K562 (cell line): ENCODE measurements around the gene TMSB15A. TPM values are rescaled to one million over a fixed set of nuclear protein-coding genes. Genes with fewer than 3 reads are reported as not detected.
"Not testable (repeated sequence)": the region's sequence is repeated elsewhere in the genome, so short reads cannot be mapped to it uniquely, and the experiment has no call there.

Source experiments
- ATAC-seq: fragments of 200-7000 bp; cut with Tn5 transposase; 3 replicates; pipeline ENCODE4 v1.9.1; 2020; ENCODE audit warnings: moderate library complexity
- BruUV-seq: library from RNA; stranded (reverse); fragments of 400-500 nt; replicated peaks from 2 replicates; lab custom pipeline; 2021; lab: Mats Ljungman, UMichigan
- CTCF ChIA-PET: fragments of 300-600 bp; formaldehyde crosslinking; extraction: SDS; loops from one replicate; lab custom pipeline; 2021; ENCODE audit warnings: low intra/inter-chr PET ratio; lab: Yijun Ruan, JAX
- POLR2A ChIA-PET: fragments of 300-600, 350-650 bp; sonication (Branson Sonifier 250); formaldehyde crosslinking; extraction: SDS; loops from one replicate; lab custom pipeline; 2021; ENCODE audit warnings: antibody characterized with exemption, inconsistent platforms; lab: Yijun Ruan, JAX
- DNase-seq, 4 experiments: peaks; one replicate each; pipeline versions ENCODE4 v3.0.0 to v3.0.0-alpha.2; 2011 to 2018; ENCODE audit warnings: low spot score in 3 of 4, mixed read lengths in 3 of 4; ENCODE audit errors: extremely low read depth in 1 of 4
- FAIRE-seq: peaks from 2 replicates; lab custom pipeline; 2011; peaks lifted over from hg19 to GRCh38; lab: Jason Lieb, UNC
- H2AFZ ChIP-seq: 2 replicates; pipeline ENCODE4 v1.6.0; 2011; ENCODE audit warnings: low read depth, low read length, control low read depth, inconsistent platforms
- H3K27ac ChIP-seq: fragments of 200-600 bp; 3 replicates; pipeline ENCODE4 v1.8.0; 2011; ENCODE audit warnings: low read depth, mild to moderate bottlenecking, control low read depth, inconsistent platforms, low read length, moderate library complexity, mixed read lengths; ENCODE audit errors: extremely low read depth
- H3K27me3 ChIP-seq, 2 experiments: fragments of 300-600 bp in 1 of 2; 2 replicates in 1 of 2; 3 replicates in 1 of 2; pipeline versions ENCODE4 v1.6.0 to v1.8.0; 2011; ENCODE audit warnings: inconsistent platforms in 2 of 2, low read length in 2 of 2, mild to moderate bottlenecking in 1 of 2, mixed read lengths in 1 of 2, moderate library complexity in 1 of 2; ENCODE audit not compliant: control insufficient read depth in 2 of 2, insufficient read depth in 2 of 2
- H3K36me3 ChIP-seq: fragments of 300-600 bp; 3 replicates; pipeline ENCODE4 v1.8.0; 2011; ENCODE audit warnings: mild to moderate bottlenecking, low read length, inconsistent platforms; ENCODE audit not compliant: control insufficient read depth, insufficient read depth
- H3K4me1 ChIP-seq, 2 experiments: fragments of 200-600 bp in 1 of 2; replicated peaks in 1 of 2; 2 replicates in 1 of 2; 3 replicates in 1 of 2; pipeline versions ENCODE4 v1.5.1 to v1.8.0; 2011; ENCODE audit warnings: inconsistent platforms in 2 of 2, low read length in 2 of 2, mild to moderate bottlenecking in 1 of 2, mixed read lengths in 1 of 2, moderate library complexity in 1 of 2; ENCODE audit not compliant: control insufficient read depth in 2 of 2, insufficient read depth in 2 of 2
- H3K4me2 ChIP-seq: 2 replicates; pipeline ENCODE4 v1.6.1; 2011; ENCODE audit warnings: low read length, control low read depth, inconsistent platforms, mixed read lengths; ENCODE audit not compliant: insufficient read depth
- H3K4me3 ChIP-seq: fragments of 200-600 bp; sonication (generic), shearing (Covaris generic); 2 replicates; pipeline ENCODE4 v1.5.1; 2016; ENCODE audit warnings: control low read depth, inconsistent platforms
- H3K79me2 ChIP-seq: fragments of 200-600 bp; 3 replicates; pipeline ENCODE4 v1.8.0; 2011; ENCODE audit warnings: low read length, inconsistent platforms; ENCODE audit not compliant: control insufficient read depth, insufficient read depth
- H3K9ac ChIP-seq, 2 experiments: 2 replicates each; pipeline versions ENCODE4 v1.6.0 to v1.6.1; 2011; ENCODE audit warnings: low read depth in 2 of 2, low read length in 2 of 2, control low read depth in 1 of 2, inconsistent platforms in 1 of 2, mild to moderate bottlenecking in 1 of 2, mixed read lengths in 1 of 2; ENCODE audit not compliant: insufficient read depth in 1 of 2
- H3K9me1 ChIP-seq: one replicate; pipeline ENCODE4 v1.6.0; 2011; ENCODE audit warnings: inconsistent platforms, mild to moderate bottlenecking, low read length, moderate library complexity; ENCODE audit not compliant: control insufficient read depth, insufficient read depth
- H3K9me3 ChIP-seq: replicated peaks from 2 replicates; pipeline ENCODE4 v1.5.1; 2011; ENCODE audit warnings: low read depth, low read length, inconsistent platforms; ENCODE audit not compliant: control insufficient read depth, insufficient read depth
- H4K20me1 ChIP-seq: replicated peaks from 2 replicates; pipeline ENCODE4 v1.6.1; 2011; ENCODE audit warnings: low read length, inconsistent platforms, mixed read lengths; ENCODE audit not compliant: control insufficient read depth, insufficient read depth
- GATAD2B ChIP-seq: fragments of 450-650 bp; IDR thresholded peaks from 2 replicates; pipeline ENCODE4 v1.6.1; 2017; ENCODE audit warnings: mild to moderate bottlenecking, borderline replicate concordance
- HNRNPK ChIP-seq: fragments of 200-400 bp; formaldehyde crosslinking; IDR thresholded peaks from one replicate; pipeline ENCODE4 v1.6.1; 2018; ENCODE audit warnings: mild to moderate bottlenecking, low read depth, low read length; ENCODE audit not compliant: poor library complexity, severe bottlenecking
- NFE2 ChIP-seq: IDR thresholded peaks from 2 replicates; pipeline ENCODE4 v1.6.1; 2014; ENCODE audit warnings: antibody characterized with exemption, low read depth
- RBM39 ChIP-seq: fragments of 200-400 bp; formaldehyde crosslinking; optimal IDR thresholded peaks from 2 replicates; pipeline ENCODE3; 2018; ENCODE audit warnings: low read depth, low read length
- SP2 ChIP-seq: IDR thresholded peaks from 2 replicates; pipeline ENCODE4 v1.6.1; 2011; ENCODE audit warnings: mild to moderate bottlenecking, low read depth, low read length, moderate library complexity; ENCODE audit not compliant: poor library complexity, severe bottlenecking; ENCODE audit errors: extremely low read depth
- ZNF146 ChIP-seq: IDR thresholded peaks from one replicate; pipeline ENCODE4 v1.6.1; 2018; ENCODE audit warnings: missing compliant biosample characterization; ENCODE audit not compliant: unreplicated experiment
- ZNF589 ChIP-seq: fragments of 200-800 bp; sonication (Bioruptor generic); IDR thresholded peaks from 2 replicates; pipeline ENCODE4 v1.6.1; 2016; ENCODE audit warnings: low read depth, missing genetic modification characterization, missing compliant biosample characterization
- WGBS: fragments of 100-300 bp; shearing (Covaris generic); methylation state at CpG from one replicate; pipeline ENCODE4 v1.1.6; 2016; ENCODE audit warnings: low coverage, mixed read lengths; ENCODE audit not compliant: insufficient coverage; ENCODE audit errors: missing lambda C conversion rate; 5-methylcytosine and 5-hydroxymethylcytosine counted together
- in situ Hi-C: fragments of 300-500 bp; cut with MboI; formaldehyde crosslinking; loops from 4 replicates; pipeline ENCODE4 v1.15.0; 2018; ENCODE audit warnings: inconsistent platforms, mixed read lengths
- intact Hi-C: fragments of 100-400 bp; cut with micrococcal nuclease; formaldehyde crosslinking; loops from 2 replicates; pipeline ENCODE4 v1.14.2; 2022
- polyA plus RNA-seq, 8 experiments: library from polyadenylated mRNA; depleted of rRNA in 4 of 8; stranded (reverse) in 5 of 8; unstranded in 3 of 8; fragments of >200 nt; fragmentation: Nextera tagmentation in 2 of 8; fragmentation: Illumina TruSeq in 1 of 8; extraction: Ambion mirVana in 2 of 8; extraction: Trizol in 1 of 8; gene quantifications; 2 replicates each; pipeline versions ENCODE4 v1.2.1 to v1.2.3, GENCODE V29; 2011 to 2014; ENCODE audit warnings: inconsistent platforms in 1 of 8, missing spikeins in 1 of 8
- total RNA-seq, 7 experiments: library from RNA; depleted of rRNA in 6 of 7; stranded (reverse); fragments of >200 nt in 6 of 7; fragmentation: Illumina TruSeq in 2 of 7; extraction: Trizol in 2 of 7; gene quantifications; 2 replicates each; pipeline versions ENCODE4 v1.2.1 to v1.2.3, GENCODE V29; 2011 to 2021; ENCODE audit warnings: low replicate concordance in 1 of 7
- TF ChIP-seq, protein P1 (sequence below): fragments of 450-650 bp; IDR thresholded peaks from 2 replicates; pipeline ENCODE4 v1.6.1; 2014; ENCODE audit warnings: low read depth, mild to moderate bottlenecking, moderate library complexity, borderline replicate concordance

The TMSB15A gene
- total and polyA plus RNA-seq, 9 of the 15 experiments (the other 6 are each of a cell fraction or from before 2014, with no cell fraction given): 0.49 to 1.6 (median 1.1) TPM

DNA sequence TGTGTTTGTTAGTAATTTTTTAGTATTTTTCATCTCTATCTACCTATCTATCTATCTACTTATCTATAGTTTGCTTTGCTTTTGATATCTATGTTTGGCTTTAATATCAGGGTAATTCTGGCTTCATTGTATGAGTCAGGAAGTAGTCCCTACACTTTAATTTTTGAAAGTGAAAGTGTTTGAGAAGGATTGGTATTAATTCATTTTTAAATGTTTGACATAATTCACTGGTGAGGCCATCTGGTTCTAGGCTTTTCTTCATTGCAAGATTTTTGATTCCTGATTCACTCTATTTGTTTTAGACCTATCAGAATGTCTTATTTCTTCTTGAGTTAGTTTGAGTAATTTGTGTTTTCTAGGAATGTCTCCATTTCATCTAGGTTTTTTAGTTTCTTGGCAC lies 24.8 kb downstream of the TMSB15A start (continued):
- TF ChIP-seq, protein P1, sequence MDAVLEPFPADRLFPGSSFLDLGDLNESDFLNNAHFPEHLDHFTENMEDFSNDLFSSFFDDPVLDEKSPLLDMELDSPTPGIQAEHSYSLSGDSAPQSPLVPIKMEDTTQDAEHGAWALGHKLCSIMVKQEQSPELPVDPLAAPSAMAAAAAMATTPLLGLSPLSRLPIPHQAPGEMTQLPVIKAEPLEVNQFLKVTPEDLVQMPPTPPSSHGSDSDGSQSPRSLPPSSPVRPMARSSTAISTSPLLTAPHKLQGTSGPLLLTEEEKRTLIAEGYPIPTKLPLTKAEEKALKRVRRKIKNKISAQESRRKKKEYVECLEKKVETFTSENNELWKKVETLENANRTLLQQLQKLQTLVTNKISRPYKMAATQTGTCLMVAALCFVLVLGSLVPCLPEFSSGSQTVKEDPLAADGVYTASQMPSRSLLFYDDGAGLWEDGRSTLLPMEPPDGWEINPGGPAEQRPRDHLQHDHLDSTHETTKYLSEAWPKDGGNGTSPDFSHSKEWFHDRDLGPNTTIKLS: no peak
- no peak for TF ChIP-seq SP2
- no peak for TF ChIP-seq GATAD2B
- no peak for TF ChIP-seq RBM39
- no peak for TF ChIP-seq ZNF589
- TF ChIP-seq ZNF146 (CRISPR knock-in tag): no peak
- TF ChIP-seq NFE2: no peak
- no peak for TF ChIP-seq HNRNPK
- TF ChIP-seq, all 486 proteins: peak for 0

DNA sequence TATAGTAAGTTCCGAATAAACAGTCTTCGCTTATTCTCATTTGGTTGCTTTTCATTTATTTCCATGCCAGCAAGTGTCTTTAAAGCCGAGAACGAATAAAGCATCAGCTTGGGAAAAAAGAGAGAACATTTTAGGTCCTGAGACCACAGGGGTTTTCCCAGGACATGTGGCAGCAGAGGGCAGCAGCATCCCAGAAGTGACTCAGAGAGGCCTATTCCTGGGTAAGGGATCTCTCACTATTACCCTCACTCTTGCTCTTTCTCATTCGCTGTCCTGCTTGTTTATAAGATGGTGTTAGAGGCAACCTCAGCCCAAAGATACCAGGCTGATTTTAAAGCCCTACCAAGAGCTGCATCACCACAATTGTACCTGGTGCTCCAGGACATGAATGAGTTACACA lies 37.8 kb downstream of the TMSB15A start:
- H2AFZ ChIP-seq, FAIRE-seq, intact Hi-C loops, POLR2A ChIA-PET, H3K27me3 ChIP-seq, in situ Hi-C loops, ATAC-seq, DNase-seq, H3K4me3 ChIP-seq, H4K20me1 ChIP-seq, H3K4me1 ChIP-seq, H3K4me2 ChIP-seq, H3K79me2 ChIP-seq, H3K9ac ChIP-seq, H3K27ac ChIP-seq, H3K9me1 ChIP-seq, H3K36me3 ChIP-seq, BruUV-seq, H3K9me3 ChIP-seq, CTCF ChIA-PET: not testable (repeated sequence)
- WGBS: no CpG with 5 or more reads among the region's 5 CpGs

DNA sequence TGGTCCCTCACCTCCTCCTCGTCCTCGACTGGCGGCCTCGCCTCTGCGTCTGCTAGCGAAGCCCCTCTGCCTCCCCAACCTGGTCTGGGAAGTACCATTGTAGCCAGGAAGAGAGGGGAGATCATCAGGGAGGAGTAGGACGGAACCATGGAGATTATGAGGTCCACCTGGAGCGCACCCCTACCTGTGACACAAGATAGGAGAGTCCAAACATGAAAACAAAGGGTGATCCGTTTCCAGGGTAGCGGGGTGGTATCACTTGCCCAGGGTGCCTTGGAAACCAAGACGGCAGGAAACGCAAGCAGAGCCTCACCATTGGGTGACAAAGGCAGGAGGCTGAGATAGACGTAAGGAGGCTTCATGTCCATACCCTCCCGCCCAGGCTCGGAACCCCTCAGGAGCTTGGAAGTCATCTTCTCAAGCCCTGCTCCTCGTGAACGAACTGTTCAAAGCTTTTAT lies 44.7 kb downstream of the TMSB15A start, which contains the start of gene TCP11X2:
TSS of gene TCP11X2 (minus strand) at position 51 of the 459 bp plus-strand sequence.
- H3K4me3 ChIP-seq, POLR2A ChIA-PET, H3K9me3 ChIP-seq, H2AFZ ChIP-seq, H4K20me1 ChIP-seq, BruUV-seq, H3K79me2 ChIP-seq, CTCF ChIA-PET, H3K4me2 ChIP-seq, intact Hi-C loops, DNase-seq, H3K27ac ChIP-seq, FAIRE-seq, H3K36me3 ChIP-seq, H3K9ac ChIP-seq, H3K9me1 ChIP-seq, H3K4me1 ChIP-seq, H3K27me3 ChIP-seq: not testable (repeated sequence)
- ATAC-seq: peak; percentile 38; the same call in 1 of the 3 replicates
- WGBS: 0% methylated on average over 3 of the region's 17 CpGs
- in situ Hi-C loops: loop anchor here (25.0 kb wide), 1 partner anchor 309 kb away; the partner anchor contains the start of gene BEX5
